ACHN (cell line): ENCODE measurements around the gene CDK5R2.

Experiments used
- DNase-seq: peaks from one replicate; pipeline ENCODE4 v3.0.0-alpha.2; 2015
- in situ Hi-C: cut with HindIII; loops from 2 replicates; pipeline ENCODE4 v1.10.0; 2017; ENCODE audit warnings: low sequenced_read_pairs, low pct_ligation_motif_present, low pct_unique_long_range_greater_than_20kb

CDK5R2 gene

GRCh38 chr2:218999021-218999880 is 39.8 kb downstream of the CDK5R2 start:
- DNase-seq: no peak
- in situ Hi-C loops: no loop called here

DNA sequence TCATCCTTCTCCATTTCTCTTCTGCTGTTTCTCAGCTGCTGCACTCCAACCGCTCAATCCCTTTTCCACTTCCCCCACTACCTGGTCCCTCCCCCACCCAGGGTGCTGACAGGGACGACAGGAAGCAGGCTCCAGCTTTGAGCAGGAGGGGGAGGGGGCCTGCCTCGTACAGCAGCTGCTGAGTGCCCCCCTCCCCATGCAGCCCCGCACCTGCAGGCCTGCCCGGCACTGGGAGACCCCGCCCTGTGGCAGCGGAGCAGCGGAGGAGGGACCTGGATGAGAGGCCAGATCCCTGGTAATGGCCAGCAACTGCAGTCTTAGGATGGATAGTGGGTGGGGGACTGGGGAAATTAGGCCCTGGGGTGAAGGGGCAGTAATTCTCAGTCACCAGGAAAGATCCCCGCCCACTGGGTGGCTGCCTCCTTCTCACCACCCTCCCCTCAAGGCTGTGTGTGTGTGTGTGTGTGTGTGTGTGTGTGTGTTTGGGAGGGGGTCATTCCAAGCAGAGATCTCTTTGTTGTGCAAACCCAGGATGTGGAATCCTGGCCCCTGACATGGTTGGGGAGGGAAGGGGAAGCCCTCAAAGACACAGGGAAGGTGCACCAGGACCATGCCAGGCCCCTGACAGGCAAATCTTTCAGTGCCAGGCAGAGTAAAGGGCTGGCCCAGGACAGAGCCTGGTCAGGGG is 40.6 kb downstream of the CDK5R2 start:
- DNase-seq: no peak

DNA sequence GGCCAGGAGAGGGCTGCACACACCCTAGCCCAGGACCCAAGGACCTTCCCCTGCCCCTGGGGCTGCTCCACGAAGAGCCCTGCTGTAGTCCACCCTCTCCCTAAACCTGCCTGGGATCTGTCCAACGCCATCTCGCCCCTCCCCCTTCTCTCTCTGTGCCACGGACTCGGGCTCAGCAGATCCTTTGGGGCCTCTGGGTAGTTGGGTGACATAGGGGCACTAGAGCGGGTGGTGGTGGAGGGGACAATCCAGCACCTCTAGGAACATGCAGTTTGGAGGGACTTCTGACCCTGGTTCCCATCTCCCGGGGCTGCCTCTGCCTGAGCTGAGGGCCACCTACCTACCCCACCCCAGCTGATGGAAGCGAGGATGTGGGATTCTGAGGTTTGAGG is 41.1 kb downstream of the CDK5R2 start:
- in situ Hi-C loops: no loop called here
- no peak for DNase-seq

More for the DNA sequence above, 40.6 kb downstream of the CDK5R2 start:
- in situ Hi-C loops: no loop called here

- in situ Hi-C loops: no loop called here
Observed at GRCh38 chr2:219001100-219001576, 41.7 kb downstream of the CDK5R2 start.

GRCh38 chr2:219001577-219002394 is 42.3 kb downstream of the CDK5R2 start:
- in situ Hi-C loops: no loop called here
- no peak for DNase-seq

More at GRCh38 chr2:219001100-219001576, 41.7 kb downstream of the CDK5R2 start:
- DNase-seq: no peak

DNA sequence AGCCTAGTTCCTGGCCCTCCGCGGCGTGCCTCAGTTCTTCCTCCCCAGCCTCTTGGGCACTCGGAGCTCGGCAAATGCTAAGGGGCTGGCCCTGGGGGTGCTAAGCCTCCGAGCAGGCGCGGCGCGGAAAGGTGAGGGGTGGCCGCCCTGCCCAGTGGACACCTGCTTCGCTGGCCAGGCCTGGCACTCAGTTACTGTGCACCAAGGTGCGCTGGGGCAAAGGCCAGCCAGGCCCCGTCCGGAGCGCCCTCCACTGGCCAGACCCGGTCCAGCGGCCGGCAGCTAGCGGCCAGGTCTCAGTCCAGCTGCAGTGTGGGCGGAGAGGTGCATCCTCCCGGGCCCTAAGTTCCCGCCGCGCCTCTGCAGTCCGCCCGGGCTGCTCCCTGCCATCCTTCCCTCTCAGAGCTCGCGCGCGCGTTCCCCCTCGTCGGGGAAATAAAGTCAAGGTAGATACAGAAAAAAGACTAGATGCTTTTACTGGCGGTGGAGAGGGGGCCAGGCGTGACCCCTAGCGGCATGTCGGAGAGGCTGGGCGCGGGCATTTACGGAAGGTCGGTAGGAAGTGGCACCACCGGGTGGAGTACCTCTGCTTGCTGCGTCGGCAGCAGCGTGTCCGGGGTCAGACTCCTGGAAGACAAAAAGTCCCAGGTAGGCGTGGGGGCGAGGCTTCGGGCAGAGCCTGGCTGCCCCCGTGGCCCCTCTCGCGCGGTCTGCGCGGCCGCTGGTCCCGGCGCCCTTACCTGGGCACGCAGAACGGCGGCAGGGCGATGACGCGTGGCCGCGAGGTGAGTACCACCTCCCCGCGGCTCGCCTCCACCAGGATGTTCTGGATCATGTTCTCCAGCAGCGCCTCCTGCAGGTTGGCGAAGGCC is 43.2 kb downstream of the CDK5R2 start:
- DNase-seq: peak; percentile 84
- in situ Hi-C loops: no loop called here

DNA sequence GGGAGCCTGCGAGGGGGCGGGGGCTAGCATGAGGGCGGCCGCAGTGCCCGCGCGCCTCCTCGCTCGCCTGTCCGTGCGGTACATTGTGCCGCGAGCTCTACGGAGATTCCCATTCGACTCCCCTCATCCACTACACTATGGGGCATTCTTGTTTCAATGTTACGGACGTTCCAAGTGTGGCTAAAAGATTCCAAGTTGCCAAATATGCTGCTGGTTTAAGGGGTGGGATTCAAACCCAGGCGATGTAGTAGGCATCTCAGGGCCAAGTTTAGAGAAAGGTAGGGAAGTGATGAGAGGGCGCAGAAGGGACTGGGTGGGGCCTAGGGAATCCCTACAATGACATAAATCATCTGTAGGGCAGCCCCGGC is 43.8 kb downstream of the CDK5R2 start:
- in situ Hi-C loops: no loop called here
- DNase-seq: no peak

- DNase-seq: no peak
- in situ Hi-C loops: no loop called here
Observed at GRCh38 chr2:219003979-219004378, 44.5 kb downstream of the CDK5R2 start.

DNA sequence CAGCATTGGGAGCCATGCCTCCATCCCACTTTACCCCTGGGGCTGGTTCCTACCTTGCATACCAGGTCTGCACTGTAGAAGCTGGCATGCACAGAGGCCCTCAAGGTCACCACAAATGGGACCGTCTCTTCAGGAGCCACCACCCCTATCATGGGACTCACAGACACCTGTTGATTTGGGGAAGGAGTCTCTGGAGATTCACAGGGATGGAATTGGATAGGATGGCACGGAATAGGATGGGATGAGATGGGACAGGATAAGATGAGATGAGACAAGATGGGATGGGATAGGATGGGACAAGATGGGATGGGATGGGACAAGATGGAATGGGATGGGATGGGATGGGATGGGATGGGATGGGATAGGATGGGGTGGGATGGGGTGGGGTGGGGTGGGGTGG is 49.8 kb downstream of the CDK5R2 start:
- DNase-seq: no peak
- in situ Hi-C loops: no loop called here

- DNase-seq: peak; percentile 26
- in situ Hi-C loops: no loop called here
Observed at GRCh38 chr2:219010162-219010756, 50.8 kb downstream of the CDK5R2 start.

GRCh38 chr2:219010873-219011272 is 51.4 kb downstream of the CDK5R2 start:
- no peak for DNase-seq
- in situ Hi-C loops: no loop called here
